ENCODE data around the gene MYF5. TPM values are rescaled to one million over a fixed set of nuclear protein-coding genes. Genes with fewer than 3 reads are reported as not detected.

MYF5 gene
- total and polyA plus RNA-seq, 2 experiments from 2014 or later, result not detected

DNA sequence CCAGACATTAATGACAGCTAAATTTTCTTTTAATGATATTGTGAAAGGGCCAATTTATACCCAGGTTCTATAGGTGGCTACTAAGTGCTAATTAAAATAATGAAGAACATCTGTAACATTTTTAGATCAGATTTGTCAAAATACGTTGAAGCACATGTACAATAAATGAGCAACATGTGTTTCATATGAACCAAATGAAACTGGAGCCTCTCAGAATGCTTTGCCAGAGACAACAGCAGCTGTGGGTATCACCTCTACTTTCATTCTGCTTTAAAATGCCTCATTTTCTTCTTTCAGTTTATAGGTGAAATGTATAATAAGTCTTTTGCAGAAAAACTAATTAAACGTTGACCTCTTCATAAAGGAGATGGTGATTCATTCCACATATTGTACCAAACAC, 35.4 kb upstream of the MYF5 start:
- Histone ChIP-seq H3K27ac (no peak overlapping the region), H3K9me2 (replicated peaks; ENCODE audit: insufficient read depth) (no peaks in the 10 kb centered on the region), H3K9me3 (ENCODE audit: low read depth) (no peaks in the 10 kb centered on the region), H2AFZ (no peak overlapping the region), H3K27me3 (no peaks in the 10 kb centered on the region), H3K4me2 (no peak overlapping the region), H3K36me3 (replicated peaks; ENCODE audit: insufficient read depth, low read depth) (no peaks in the 10 kb centered on the region), H3K79me2 (no peaks in the 10 kb centered on the region), H3K4me1 (ENCODE audit: insufficient read depth) (no peaks in the 10 kb centered on the region), H3K4me3 (no peak overlapping the region), H4K20me1 (ENCODE audit: insufficient read depth, poor library complexity, severe bottlenecking) (no peaks in the 10 kb centered on the region)
- TF ChIP-seq, protein P1, sequence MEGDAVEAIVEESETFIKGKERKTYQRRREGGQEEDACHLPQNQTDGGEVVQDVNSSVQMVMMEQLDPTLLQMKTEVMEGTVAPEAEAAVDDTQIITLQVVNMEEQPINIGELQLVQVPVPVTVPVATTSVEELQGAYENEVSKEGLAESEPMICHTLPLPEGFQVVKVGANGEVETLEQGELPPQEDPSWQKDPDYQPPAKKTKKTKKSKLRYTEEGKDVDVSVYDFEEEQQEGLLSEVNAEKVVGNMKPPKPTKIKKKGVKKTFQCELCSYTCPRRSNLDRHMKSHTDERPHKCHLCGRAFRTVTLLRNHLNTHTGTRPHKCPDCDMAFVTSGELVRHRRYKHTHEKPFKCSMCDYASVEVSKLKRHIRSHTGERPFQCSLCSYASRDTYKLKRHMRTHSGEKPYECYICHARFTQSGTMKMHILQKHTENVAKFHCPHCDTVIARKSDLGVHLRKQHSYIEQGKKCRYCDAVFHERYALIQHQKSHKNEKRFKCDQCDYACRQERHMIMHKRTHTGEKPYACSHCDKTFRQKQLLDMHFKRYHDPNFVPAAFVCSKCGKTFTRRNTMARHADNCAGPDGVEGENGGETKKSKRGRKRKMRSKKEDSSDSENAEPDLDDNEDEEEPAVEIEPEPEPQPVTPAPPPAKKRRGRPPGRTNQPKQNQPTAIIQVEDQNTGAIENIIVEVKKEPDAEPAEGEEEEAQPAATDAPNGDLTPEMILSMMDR (IDR thresholded peaks at IDR 0.05; ENCODE audit: poor library complexity), result no peak
- TF ChIP-seq EZH2 (IDR thresholded peaks at IDR 0.05; ENCODE audit: borderline replicate concordance) (no peak), EZH2phosphoT487 (IDR thresholded peaks at IDR 0.05; ENCODE audit: low read depth, severe bottlenecking, unreplicated experiment) (no peak)
- no peak for DNase-seq (ENCODE audit: low spot score)
- WGBS (ENCODE audit: low lambda C conversion rate, missing lambda C conversion rate), result 53% methylated on average over 2 of the region's 2 CpGs

DNA sequence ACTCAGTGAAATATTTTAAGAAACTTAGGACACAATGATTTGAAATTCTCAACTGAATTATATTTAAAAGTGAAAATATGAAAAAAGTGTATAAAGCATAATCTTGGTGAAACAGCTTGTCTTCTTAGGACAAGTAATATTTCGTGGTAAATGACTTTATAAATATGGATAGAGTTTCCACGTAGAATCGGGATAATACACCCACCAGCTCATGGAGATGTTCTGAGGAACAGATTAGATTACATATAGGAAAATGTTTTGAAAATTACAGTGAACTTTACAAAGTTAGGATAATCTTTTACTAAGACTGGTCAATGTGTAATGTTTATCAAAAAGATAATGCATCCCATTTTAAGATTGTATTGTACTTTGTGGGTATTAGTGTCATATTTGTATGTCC, 34.9 kb upstream of the MYF5 start:
- Histone ChIP-seq H2AFZ (no peak overlapping the region), H3K36me3 (replicated peaks; ENCODE audit: insufficient read depth, low read depth) (no peaks in the 10 kb centered on the region), H3K27ac (no peak overlapping the region), H3K9me2 (replicated peaks; ENCODE audit: insufficient read depth) (no peaks in the 10 kb centered on the region), H4K20me1 (ENCODE audit: insufficient read depth, poor library complexity, severe bottlenecking) (no peaks in the 10 kb centered on the region), H3K79me2 (no peaks in the 10 kb centered on the region), H3K27me3 (no peaks in the 10 kb centered on the region), H3K4me3 (no peak overlapping the region), H3K4me1 (ENCODE audit: insufficient read depth) (no peaks in the 10 kb centered on the region), H3K4me2 (no peak overlapping the region), H3K9me3 (ENCODE audit: low read depth) (no peaks in the 10 kb centered on the region)
- TF ChIP-seq, protein P1 (IDR thresholded peaks at IDR 0.05; ENCODE audit: poor library complexity), result no peak
- no peak for TF ChIP-seq EZH2phosphoT487 (IDR thresholded peaks at IDR 0.05; ENCODE audit: low read depth, severe bottlenecking, unreplicated experiment)
- TF ChIP-seq EZH2 (IDR thresholded peaks at IDR 0.05; ENCODE audit: borderline replicate concordance), result no peak
- WGBS (ENCODE audit: low lambda C conversion rate, missing lambda C conversion rate), result 82% methylated on average over 3 of the region's 3 CpGs
- no peak for DNase-seq (ENCODE audit: low spot score)

DNA sequence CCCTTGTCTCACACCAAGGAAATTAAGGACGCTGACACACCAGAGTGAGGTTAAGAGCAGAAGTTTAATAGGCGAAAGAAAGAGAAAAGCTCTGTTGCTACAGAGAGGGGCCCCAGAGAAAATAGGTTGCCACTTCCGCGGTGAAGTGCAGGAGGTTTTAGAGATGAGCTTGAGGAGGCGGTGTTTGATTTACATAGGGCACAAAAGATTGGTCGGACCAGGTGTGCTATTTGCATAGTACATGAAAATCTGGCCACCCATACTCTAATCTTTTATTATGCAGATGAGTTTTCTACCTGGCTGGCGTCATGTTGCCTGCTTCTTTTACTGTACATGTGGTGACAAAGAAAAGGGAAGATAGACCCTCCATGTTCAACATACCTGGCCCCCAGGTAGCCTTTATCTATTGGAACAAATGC, 32.6 kb upstream of the MYF5 start:
- H3K4me1 ChIP-seq (ENCODE audit: insufficient read depth), result no peaks in the 10 kb centered on the region
- H3K4me3 ChIP-seq, result no peak overlapping the region
- WGBS (ENCODE audit: low lambda C conversion rate, missing lambda C conversion rate), result 24% methylated on average over 7 of the region's 7 CpGs
- peak; percentile 26 for DNase-seq (ENCODE audit: low spot score)
- H3K79me2 ChIP-seq, result no peaks in the 10 kb centered on the region
- H3K4me2 ChIP-seq, result peak overlapping the region; percentile 62
- TF ChIP-seq EZH2 (IDR thresholded peaks at IDR 0.05; ENCODE audit: borderline replicate concordance) (no peak), EZH2phosphoT487 (IDR thresholded peaks at IDR 0.05; ENCODE audit: low read depth, severe bottlenecking, unreplicated experiment) (no peak)
- TF ChIP-seq, protein P1 (IDR thresholded peaks at IDR 0.05; ENCODE audit: poor library complexity), result no peak
- no peaks in the 10 kb centered on the region for H4K20me1 ChIP-seq (ENCODE audit: insufficient read depth, poor library complexity, severe bottlenecking)
- H3K36me3 ChIP-seq (replicated peaks; ENCODE audit: insufficient read depth, low read depth), result no peaks in the 10 kb centered on the region
- H3K9me2 ChIP-seq (replicated peaks; ENCODE audit: insufficient read depth), result no peaks in the 10 kb centered on the region
- no peaks in the 10 kb centered on the region for H3K27me3 ChIP-seq
- H3K9me3 ChIP-seq (ENCODE audit: low read depth), result no peaks in the 10 kb centered on the region
- H3K27ac ChIP-seq, result no peak overlapping the region
- H2AFZ ChIP-seq, result peak overlapping the region; percentile 28

DNA sequence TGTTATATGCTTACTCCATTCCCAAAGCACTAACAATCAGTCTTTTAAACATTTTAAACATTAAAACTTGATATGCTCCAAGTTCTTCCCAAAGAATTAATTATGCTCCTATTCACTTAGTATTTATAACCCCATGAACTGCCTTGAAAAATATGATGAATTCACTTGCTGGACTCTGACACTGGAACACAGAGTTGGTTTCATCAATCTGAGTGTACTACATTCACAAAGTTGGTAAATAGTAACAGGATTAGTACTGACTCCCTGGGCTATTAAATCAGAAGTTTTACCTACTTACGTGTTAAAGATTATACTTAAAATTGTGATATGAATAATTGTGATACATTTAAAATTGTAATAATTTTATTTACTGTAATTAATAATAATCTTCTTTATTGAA, 26.6 kb upstream of the MYF5 start:
- no peaks in the 10 kb centered on the region for H3K27me3 ChIP-seq
- no peak overlapping the region for H2AFZ ChIP-seq
- no peak for TF ChIP-seq EZH2phosphoT487 (IDR thresholded peaks at IDR 0.05; ENCODE audit: low read depth, severe bottlenecking, unreplicated experiment)
- TF ChIP-seq, protein P1 (IDR thresholded peaks at IDR 0.05; ENCODE audit: poor library complexity), result no peak
- no peak for TF ChIP-seq EZH2 (IDR thresholded peaks at IDR 0.05; ENCODE audit: borderline replicate concordance)
- H3K79me2 ChIP-seq, result no peaks in the 10 kb centered on the region
- H3K4me2 ChIP-seq, result no peak overlapping the region
- no peaks in the 10 kb centered on the region for H3K36me3 ChIP-seq (replicated peaks; ENCODE audit: insufficient read depth, low read depth)
- no peaks in the 10 kb centered on the region for H3K9me3 ChIP-seq (ENCODE audit: low read depth)
- DNase-seq (ENCODE audit: low spot score), result no peak
- no peaks in the 10 kb centered on the region for H3K4me1 ChIP-seq (ENCODE audit: insufficient read depth)
- H3K9me2 ChIP-seq (replicated peaks; ENCODE audit: insufficient read depth), result no peaks in the 10 kb centered on the region
- H4K20me1 ChIP-seq (ENCODE audit: insufficient read depth, poor library complexity, severe bottlenecking), result no peaks in the 10 kb centered on the region
- no peak overlapping the region for H3K27ac ChIP-seq
- whole genome bisulfite sequencing (ENCODE audit: low lambda C conversion rate, missing lambda C conversion rate), result 73% methylated on average over 1 of the region's 1 CpG
- no peak overlapping the region for H3K4me3 ChIP-seq
